GM12891 (cell line): ENCODE data around the gene CALML5.

Experiments
- POLR2A ChIP-seq: IDR thresholded peaks from 2 replicates; pipeline ENCODE4 v1.6.1; 2011; ENCODE audit warnings: low read depth, low read length, control low read depth
- POLR2AphosphoS5 ChIP-seq: IDR thresholded peaks from 2 replicates; pipeline ENCODE4 v1.6.1; 2011; ENCODE audit warnings: low read depth, low read length, control low read depth
- POU2F2 ChIP-seq: IDR thresholded peaks from 2 replicates; pipeline ENCODE4 v1.6.1; 2011; ENCODE audit warnings: low read depth, mild to moderate bottlenecking, control low read depth, low read length, moderate library complexity

DNA sequence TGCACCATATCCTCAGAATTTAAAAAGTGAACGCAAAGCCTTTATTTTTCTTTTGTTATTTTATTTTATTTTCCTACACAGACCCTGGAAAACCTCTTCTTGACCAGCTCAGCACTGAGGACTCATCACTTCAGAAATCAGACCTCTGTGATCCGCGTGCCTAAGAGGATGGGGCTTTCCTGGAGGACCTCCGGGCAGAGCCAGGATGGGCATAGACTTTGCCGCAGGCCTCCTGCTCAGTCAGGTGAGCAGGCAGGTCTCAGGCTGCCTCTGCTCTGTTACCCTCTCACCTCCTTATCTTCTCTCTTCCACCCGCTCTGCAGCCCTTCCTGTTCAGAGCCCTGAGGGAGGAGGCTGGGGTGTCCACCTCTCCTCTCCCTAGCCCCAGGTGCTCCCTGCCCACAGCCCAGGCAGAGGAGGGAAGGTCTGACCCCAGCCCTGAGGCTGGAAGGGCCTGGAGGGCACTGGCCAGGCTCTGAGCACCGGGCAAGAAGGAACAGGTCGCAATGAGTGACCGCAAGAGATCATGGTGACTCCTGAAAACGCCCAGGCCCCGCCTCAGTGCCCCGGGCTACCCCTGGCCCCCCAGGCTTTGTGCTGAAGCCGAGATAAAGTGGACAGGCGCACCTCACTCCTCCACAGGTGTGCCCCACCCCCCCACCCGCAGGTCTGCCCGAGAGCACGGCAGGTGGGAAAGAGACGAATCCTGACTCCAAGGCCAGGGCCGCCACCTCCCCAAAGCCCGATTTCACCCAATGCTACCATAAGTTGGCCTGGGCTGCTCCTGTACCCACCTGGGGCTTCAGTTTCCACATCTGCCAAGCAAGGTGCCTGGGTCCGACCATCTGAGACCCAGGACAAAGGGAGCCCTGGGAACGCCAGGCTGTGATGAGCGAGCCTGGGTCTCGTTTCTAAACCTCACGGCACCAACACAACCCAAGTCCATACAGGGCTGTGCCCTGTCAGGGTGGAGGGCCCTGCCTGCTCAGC lies 2.8 kb downstream of the CALML5 start:
- no peak for TF ChIP-seq POU2F2
- TF ChIP-seq POLR2A: no peak
- no peak for TF ChIP-seq POLR2AphosphoS5
